NCI-H2081 treated with DMSO at 0.1 percent for 48 hours (cell line): ENCODE measurements around the gene AMZ2.
"Not testable (repeated sequence)": the region's sequence is repeated elsewhere in the genome, so short reads cannot be mapped to it uniquely, and the experiment has no call there.

ENCODE experiments used
- DNase-seq: peaks from one replicate; lab custom pipeline; 2025; lab: John Stamatoyannopoulos, UW

Gene AMZ2

DNA sequence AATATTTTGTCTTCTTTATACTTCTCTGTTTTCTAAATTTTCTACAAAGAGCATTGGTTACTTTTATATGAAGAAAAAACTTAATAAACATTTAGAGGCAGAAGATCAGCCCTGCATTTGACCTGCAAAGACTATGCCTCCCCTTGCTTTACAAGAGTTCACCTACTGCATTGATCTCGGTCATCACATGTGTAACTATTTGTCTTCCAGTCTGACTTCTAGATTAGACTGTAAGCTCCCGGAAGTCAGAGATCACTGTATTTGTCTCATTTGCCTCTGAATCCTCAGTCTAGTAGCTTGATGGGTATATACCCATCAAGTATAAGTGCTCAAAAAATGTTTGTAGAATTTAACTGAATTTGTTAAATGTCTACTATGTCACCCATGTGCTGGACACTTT is 27.7 kb upstream of the AMZ2 start:
- DNase-seq = not testable (repeated sequence)

DNA sequence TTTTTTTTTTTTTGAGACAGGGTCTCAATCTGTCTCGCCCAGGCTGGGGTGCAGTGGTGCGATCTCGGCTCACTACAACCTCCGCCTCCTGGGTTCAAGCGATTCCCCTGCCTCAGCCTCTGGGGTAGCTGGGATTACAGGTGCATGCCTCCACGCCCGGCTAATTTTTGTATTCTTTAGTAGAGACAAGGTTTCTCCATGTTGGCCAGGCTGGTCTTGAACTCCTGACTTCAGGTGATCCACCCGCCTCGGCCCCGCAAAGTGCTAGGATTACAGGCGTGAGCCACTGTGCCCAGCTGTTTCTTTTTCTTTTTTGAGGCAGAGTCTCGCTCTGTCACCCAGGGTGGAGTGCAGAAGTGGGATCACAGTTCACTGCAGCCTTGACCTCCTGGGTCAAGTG is 27.1 kb upstream of the AMZ2 start:
- DNase-seq = not testable (repeated sequence)

DNA sequence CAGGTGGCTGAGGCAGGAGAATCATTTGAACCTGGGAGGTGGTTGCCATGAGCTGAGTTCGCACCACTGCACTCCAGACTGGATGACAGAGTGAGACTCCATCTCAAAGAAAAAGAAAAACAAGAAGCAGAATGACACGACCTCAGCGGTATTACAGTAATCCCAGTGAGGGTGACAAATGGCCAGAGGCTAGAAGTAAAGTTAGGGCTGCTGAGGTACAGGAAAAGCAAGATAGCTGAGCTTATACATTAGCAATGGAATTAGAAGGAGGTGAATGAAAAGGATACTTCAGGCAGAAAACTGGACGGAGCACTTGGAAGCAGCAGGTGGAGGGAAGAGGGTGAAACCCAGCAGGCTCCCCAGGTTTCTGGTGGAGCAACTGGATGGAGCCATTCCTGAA is 26.1 kb upstream of the AMZ2 start:
- no peak for DNase-seq

DNA sequence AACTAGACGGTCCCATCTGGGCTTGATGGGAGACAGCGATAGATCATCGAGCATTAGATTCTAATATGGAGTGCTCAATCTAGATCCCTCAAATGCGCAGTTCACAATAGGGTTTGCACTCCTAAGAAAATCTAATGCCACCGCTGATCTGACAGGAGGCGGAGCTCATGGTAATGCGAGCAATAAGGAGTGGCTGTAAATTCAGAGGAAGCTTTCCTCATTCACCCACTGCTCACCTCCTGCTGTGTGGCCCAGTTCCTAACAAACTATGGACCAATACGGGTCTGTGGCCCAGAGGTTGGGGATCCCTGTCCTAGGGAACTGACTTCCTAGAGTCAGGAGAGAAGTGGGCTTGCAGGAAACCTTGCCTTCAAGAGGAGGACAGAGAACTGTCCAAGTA is 25.2 kb upstream of the AMZ2 start:
- no peak for DNase-seq

DNA sequence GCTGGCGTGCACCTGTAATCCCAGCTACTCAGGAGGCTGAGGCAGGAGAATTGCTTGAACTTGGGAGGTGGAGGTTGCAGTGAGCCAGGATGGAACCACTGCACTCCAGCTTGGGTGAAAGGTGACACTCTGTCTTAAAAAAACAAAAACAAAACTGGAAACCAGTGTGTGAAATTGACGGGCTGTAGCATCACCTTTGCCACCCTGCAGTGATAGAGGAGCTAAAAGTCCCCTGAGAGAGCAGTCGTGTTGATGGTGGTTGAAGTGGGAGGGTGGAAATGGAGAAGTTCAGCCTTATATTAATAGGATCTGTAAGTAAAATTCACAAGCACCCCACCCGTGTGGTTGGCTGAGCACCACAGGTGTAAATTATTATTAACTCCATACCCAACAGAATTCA is 22.8 kb upstream of the AMZ2 start:
- not testable (repeated sequence) for DNase-seq

DNA sequence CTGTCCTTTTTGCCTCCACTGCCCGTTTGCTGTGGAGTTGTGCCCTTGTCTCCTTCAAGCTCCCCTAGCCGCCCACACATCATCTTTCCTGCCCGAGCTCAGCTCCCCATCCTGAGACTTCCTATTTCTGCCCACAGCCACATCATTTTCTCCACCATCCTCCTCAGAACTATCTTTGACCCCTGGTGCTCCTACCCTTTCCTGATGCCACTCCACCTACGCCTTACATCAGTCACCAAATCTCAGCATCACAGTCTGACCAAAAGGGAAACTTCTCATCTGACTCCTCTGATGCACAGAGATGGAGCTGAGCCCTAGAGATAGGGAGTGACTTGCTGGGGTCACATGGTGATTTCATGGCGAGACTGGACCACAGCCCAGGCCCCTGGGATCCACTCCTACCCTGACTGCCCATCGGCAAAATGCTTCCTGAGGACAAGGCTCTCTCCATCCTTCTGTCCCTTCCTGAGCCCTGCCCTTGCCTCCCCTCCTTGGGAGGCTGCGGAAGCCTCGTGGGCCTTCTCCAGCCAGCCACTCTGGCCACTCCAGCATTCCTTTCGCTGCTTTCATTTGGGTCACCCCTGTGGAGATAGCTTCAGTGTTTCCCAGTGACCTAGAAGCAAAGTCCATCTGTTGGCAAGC is 19.7 kb upstream of the AMZ2 start:
- not testable (repeated sequence) for DNase-seq

DNA sequence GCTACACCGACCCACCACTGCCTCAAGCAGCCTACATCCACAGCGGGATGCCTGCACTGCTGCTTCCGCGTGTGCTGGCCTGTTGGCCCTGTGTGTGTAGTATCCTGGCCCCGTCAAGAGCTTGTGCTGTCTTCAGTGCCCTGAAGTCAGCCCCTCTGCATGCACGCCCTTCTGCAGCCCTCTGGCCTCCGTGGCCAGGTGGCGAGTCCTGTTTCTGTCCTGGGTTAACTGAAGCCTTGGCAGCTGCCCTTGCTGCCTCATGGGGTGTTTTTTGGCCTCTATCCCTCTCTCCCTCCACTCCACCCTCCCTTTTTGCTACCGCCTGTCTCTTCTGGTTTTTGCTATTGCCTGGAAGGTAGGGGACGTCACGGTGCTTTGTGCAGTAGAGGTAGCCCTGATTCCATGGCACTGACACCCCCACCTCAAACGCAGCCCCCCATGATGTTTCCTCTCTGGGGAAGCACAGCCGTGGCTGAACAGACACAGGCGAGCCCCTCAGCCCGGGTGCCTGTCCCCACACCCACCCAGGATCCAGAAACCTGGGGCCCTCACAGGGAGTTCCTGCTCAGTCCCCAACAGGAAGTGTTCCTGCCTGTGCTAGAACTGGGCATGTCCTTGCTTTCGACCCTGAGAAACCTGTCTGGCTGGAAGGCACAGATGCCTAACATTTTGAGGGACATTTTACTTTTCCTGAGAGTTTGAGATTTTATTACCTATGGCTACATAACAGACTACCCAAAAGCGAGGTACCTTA is 18.8 kb upstream of the AMZ2 start:
- DNase-seq = no peak

DNA sequence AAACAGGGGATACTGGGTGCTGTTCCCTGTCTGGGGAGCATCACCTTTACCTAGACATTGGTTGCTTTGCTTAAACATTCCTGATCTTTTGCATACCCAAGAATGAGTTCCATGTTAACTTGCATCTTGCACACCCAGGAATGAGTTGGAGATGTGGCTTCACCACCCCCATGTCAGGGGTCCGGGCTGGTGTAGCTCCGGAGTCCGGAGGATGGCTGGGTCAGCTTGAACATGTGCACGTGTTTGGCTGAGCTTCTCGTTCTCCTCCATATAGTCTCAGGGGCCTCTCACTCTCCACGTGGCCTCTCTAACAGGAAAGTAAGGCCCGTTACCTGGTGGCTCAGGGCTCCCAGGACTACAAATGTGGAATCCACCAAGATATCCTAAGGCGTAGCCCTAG is 18.2 kb upstream of the AMZ2 start:
- no peak for DNase-seq

DNA sequence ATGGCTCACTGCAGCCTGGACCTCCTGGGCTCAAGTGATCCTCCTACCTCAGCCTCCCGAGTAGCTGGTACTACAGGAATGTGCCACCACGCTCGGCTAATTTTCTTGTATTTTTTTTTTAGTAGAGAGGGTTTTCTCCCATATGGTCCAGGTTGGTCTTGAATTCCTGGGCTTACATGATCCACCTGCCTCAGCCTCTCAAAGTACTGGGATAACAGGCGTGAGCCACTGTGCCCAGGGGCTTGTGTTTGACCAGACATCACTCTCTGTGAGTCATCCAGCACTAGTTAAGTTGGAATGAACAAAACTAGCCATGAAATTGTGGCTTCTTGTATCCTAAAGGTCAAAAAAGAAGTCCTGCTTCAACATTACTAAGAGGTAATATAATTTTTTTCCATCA is 16.7 kb upstream of the AMZ2 start:
- not testable (repeated sequence) for DNase-seq

DNA sequence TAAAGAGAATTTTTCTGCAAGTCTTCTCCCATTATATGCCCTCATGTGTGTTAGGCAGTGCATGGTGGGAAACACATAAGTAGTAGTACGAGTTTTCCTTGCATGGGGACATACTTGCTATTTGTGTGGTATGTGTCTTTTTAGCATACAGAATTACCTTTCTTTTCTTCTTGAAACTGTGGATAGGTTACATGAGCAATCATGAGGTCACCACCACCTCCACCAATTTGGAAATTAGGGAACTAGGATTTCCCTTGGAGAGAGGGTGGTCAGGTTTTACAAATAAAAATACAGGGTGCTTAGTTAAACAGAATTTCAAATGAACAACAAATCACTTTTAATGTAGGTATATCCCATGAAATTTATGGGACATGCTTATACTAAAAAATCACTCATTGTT is 16.3 kb upstream of the AMZ2 start:
- DNase-seq = no peak

DNA sequence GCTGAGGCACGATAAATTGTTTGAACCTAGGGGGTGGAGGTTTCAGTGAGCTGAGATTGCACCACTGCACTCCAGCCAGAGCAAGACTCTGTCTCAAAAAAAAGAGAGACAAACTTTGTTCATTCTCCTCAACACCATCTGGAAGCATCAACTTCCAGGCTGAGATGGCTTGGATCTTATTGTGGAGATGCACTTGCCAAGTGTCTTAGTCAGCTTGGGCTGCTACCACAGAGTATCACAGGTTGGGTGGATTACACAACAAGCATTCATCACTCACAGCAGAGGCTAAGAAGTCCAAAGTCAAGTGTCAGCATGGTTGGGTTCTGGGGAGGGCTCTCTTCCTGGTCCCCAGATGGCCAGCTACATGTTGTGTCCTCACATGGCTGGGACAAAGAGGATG is 15.1 kb upstream of the AMZ2 start:
- not testable (repeated sequence) for DNase-seq

DNA sequence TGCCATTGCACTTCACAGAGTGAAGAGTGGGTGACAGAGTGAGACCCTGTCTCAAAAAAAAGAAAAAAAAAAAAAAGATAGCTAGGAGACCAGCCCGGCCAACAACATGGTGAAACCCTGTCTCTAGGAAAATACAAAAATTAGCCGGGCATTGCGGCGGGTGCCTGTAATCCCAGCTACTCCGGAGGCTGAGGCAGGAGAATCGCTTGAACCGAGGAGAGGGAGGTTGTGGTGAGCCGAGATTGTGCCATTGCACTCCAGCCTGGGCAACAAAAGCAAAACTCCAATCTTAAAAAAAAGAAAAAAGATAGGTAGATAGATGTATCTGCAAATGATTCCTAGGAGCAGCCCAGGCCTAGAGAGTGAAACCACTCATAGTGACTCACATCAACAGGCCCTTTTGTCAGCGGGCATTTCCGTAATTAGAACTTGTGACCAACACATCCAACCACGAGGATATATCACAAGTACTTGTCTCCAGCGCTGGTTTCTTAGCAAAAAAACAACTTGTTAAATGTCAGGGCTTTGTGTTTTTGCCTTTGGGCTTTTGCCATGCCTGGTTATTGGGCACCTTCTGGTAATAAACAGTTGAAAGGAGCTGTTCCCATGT is 13.0 kb upstream of the AMZ2 start:
- DNase-seq = not testable (repeated sequence)

DNA sequence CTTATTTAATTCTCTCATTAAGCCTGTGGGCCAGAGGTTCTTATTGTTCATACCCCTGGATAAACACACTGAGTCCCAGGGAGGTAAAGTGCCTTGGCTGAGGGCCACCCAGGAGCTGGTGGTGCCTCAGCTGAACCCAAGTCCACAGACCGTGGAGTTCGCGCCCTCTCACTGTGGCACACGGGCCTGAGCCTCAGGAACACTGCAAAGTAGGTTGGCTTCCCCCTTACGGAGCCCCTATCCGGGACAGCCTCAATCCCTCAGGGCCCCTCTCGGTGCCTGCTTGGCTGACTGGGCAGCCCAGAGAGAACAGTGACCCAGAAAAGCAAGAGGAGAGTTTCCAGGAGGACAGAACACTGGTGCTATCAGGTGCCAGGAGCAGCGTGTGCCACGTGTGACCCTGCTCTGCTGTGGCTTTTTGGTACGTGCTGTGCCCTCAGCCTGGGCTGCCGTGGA is 12.5 kb upstream of the AMZ2 start:
- DNase-seq = not testable (repeated sequence)

DNA sequence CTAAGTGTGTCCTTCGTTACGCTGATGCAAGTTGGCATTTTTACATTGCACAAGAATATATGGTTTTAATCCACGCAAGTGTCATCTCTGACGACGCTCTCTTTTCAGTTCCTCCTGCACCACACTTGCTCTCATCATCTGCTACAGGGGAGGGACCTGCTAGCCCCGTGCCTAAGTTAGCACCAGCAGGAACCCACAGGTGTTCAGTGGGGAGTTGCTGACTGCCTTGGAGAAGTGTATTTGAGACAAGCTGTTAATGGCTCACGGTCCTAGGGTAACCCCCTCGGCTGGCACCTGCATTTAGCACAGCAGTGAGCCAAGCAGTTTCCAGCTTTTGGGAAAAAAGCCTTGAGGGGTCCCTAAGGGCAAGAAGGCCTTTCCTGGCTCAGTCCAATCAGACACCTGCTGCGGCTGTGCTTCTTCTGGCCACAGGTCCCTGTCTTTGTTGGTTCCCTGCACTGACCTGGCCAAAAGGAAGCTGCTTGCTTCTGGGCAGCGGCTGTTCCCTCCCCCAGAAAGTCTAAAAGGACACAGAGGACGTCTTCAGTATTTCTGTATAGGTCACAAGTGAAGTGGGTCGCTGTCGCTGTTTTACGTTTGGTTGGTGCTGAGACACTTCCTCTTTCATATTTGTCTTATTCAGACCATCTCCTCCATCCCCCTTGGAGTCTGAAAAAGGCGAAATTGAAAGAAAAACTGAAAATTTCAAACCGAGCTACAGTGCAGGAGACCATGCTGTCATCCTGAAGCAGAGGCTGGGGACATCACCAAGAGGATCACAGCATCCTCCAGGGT is 10.3 kb upstream of the AMZ2 start:
- not testable (repeated sequence) for DNase-seq

DNA sequence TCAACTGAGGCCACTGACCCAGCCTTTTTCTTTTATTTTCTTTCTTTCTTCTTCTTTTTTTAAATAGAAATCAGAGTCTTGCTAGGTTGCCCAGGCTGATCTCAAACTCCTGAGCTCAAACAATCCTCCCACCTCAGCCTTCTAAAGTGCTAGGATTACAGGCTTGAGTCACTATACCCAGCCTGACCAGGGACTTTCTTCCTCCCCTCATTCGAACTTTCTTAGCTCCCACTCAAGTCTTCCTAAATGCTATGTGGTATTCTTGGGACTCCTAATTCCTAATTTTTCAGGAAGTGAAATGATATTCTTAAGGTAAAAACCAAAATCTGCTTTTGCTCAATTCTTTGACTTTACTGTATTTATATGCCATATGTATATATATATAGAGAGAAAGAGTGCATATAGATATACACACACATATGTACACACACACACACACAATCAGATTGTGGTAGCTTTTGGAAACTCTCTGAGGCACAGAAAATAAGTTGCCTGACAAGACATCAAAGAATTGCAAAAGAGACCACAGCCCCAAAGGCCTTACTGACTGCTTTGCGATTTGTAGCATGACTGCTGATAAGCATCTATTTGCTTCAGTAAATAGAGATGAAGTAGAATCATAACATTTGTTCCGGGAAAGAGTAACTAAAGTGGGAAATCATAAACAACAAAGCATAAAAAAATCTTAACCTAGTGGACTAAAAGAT is 9.5 kb upstream of the AMZ2 start:
- DNase-seq = no peak

DNA sequence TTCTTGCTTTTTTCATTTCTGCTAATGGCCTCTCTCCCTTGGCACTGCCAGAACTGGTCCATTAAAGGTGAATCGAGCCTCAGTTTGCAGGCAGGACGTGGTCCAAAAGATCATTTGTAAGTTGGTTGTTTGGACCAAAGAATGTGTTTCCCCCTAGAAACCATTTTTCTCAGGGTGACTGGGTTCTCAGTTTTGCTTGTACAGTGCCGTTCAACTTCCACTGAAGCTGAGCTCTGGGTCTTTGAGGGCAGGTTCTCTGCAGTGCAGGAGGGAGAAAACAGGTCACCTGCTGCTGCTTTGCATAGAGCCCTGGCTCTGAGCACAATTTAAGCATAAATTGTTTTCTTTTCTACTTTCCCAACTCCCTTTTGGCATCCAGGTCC is 9.0 kb upstream of the AMZ2 start:
- no peak for DNase-seq

DNA sequence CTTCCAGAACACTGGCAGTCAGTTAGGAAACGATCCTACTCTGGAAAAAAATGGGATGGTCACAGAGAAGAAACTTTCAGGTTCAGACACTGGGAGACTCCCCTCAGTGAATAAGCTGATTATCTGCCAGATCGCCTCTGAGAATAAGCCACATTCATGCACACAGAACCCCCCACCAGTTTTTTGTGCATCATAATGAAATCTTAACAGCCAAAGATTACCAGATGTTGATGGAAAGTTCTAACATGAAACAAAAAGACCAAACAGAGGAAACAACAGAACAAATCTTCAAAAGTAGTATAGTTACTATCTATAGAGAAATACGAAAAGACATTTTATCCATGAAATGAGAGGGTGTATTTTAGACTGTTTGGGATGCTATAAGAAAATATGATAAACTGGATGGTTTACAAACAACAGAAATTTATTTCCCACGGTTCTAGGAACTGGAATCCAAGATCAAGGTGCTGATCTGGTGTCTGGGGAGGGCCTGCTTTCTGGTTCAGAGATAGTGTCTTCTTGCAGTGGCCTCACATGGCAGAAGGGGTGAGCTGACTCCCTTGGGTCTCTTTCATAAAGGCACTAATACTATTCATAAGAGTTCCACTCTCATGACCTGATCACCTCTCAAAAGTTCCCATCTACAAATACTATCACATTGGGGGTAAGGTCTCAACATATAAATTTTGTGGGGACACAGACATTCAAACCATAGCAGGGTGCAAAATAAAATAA is 8.0 kb upstream of the AMZ2 start:
- no peak for DNase-seq

DNA sequence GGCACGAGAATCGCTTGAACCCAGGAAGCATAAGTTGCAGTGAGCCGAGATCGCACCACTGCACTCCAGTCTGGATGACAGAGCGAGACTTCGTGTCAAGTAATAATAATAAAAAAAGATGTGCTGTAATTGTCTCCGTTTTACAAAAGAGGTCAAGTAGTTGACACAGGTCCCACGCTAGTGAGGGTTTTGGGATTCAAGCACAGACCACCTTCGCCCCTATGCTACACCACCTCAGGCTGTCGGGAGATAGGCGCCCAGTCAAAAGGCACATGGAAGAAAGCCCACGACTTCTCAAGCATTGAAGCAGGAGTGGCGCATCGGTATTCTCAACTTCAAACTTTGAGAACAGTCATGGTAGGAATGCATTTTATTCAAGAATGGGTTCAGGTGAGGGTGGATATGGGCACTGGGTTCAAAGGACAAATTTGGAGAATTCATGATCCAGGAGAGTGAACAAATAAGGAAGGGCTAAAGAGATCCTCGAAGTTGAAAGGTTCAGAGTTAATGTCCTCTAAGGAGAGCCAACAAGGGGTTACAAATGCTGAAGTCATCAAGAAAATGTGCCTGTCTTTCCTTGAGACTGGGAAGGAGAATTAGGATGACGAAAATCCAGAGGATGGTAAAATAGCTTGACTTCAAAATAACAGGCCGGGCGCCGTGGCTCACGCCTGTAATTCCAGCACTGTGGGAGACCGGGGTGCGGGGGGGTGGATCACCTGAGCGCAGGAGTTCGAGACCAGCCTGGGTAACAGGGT is 1.4 kb upstream of the AMZ2 start:
- DNase-seq = no peak

DNA sequence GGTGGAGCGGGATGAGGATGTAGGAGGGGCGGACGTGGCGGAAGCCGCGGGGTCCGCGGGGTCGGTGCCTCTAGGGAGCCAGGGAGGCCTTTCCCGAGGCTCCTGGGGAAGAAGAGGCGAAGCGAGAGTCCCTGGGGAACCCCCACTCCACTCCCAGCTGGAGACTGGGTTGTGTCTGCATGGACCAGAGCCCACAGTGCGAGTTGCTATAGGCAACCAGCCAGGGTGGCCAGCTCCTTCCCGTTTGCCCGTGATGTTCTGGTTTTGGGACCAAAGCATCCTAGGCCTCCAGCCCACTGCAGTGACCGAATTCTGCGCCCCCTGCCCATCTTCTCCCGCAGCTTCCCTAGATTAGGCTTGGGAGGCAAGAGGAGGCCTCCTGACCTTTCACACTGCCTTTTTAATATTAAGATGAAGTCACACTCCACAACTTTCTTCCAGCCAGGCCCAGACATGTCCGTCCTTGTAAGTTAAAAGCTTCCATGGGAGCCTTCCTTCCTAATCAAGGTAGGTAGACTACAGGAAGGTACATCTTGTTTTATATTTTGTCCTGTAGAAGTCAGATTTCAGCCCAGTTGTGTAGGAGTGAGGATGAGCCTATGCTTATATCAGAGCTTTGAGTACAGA is 469 bp downstream of the AMZ2 start:
- no peak for DNase-seq

DNA sequence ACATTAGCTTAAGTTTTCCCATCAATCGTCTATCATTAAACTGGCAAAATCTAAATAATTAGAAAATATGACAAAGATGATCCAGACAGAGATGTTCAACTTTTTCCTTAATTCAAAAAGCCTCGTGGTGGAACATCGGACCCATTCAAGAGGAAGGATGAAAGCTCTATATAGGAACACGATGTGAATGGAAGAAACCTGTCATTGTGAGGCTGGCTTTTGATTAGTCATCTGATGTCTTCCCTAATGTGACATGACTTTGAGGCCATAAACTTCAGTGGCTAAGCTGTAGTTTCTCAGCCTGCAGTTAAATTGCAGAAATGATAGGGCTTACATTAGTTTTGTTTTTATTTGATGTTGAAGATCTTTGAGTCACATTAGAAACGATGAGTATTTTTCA is 1.0 kb downstream of the AMZ2 start:
- DNase-seq = no peak
